ENCODE results near the gene SSTR5. TPM values are rescaled to one million over a fixed set of nuclear protein-coding genes. Genes with fewer than 3 reads are reported as not detected.
A peak's percentile ranks its signal among the peaks of the same experiment; 100 is the strongest.

SSTR5 gene
- total RNA-seq, 1 donor from 2014 or later, result not detected

DNA sequence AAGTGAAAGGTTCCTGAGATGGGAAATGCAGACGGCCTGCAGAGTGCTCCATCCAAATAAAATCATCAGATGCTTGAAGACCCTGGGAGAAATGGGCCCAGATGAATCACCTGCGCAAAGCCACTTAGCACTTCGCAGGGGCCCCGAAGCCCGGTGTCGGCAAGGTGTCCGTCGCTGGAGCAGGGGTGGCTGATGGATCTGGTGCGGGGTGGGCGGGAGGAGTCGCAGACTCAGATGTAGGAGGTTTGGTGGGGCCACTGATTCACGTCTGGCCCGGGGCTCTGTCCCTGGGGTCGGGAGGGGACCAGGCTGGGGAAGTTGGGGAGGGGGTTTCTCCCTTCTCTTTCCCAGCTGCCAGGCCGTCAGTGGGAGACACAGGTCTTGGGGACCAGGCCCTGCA, 21.6 kb upstream of the SSTR5 start:
- ATAC-seq (no peak), DNase-seq (ENCODE audit: low spot score) (no peak)
- intact Hi-C loops (cut with DNase I), result loop anchor here (10.0 kb wide), 1 partner anchor 166 kb away; no protein-coding TSS in a partner anchor

DNA sequence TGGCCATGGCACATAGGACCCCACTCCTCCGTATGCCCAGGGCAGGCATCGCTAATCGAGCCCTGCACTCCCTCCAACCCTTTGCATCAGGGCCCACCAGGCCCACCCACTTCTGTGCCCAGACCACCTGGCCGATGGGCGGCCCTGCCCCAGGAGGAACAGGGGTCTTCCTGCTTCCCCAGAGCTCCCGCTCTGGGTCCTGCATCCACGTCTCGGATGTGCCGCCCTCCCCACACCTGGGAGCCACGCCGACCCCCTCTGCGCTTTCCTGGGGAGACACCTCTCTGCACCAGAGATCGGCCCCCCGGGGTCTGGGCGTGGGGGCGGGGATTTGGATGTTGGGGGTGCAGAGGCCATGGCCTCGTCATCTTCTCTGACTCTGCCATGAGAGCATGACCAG, 21.1 kb upstream of the SSTR5 start:
- intact Hi-C loops (cut with DNase I), result loop anchor here (10.0 kb wide), 1 partner anchor 167 kb away; no protein-coding TSS in a partner anchor
- DNase-seq (ENCODE audit: low spot score), result no peak
- no peak for ATAC-seq

GRCh38 chr16:1052721-1053120, 19.8 kb upstream of the SSTR5 start:
- intact Hi-C loops (cut with DNase I), result loop anchor here (10.0 kb wide), 1 partner anchor 168 kb away; no protein-coding TSS in a partner anchor
- ATAC-seq (no peak), DNase-seq (ENCODE audit: low spot score) (no peak)

- DNase-seq (ENCODE audit: low spot score) (no peak), ATAC-seq (no peak)
- intact Hi-C loops (cut with DNase I), result loop anchor here (10.0 kb wide), 1 partner anchor 168 kb away; no protein-coding TSS in a partner anchor
These were observed 19.4 kb upstream of the SSTR5 start for GRCh38 chr16:1053121-1053521.

DNA sequence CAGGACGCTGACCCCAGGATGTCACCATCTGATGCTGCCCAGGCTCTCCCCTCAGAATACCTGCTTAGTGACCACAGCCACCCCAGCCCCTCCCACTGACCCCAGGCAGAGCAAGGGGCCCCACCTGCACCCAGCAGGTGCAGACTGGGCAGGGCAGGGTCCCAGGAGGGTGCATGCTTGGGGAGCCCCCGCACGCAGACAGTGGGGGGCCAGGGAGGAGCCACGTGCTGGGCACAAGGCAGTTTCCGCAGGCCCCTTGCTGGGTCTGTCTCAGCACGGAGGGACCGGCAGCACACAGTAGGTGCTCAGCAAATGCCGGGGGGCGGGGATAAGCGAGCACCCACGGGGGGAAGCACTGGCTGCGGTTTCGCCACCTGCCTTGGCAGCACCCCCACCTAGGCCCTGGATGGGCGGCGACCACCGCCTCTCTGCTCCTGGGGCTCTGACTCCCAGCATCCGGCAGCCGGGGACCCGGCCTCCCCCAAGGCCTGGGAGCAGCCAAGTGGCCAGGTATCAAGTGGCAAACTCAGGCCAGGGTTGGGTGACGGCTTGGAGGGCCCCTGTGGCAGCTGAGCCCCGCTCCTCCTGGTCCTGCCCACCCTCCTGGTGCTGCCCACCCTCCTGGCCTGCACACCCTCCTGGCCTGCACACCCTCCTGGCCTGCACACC, 18.7 kb upstream of the SSTR5 start:
- DNase-seq (ENCODE audit: low spot score) (no peak), ATAC-seq (no peak)
- intact Hi-C loops (cut with DNase I), result loop anchor here (10.0 kb wide), 1 partner anchor 169 kb away; no protein-coding TSS in a partner anchor

DNA sequence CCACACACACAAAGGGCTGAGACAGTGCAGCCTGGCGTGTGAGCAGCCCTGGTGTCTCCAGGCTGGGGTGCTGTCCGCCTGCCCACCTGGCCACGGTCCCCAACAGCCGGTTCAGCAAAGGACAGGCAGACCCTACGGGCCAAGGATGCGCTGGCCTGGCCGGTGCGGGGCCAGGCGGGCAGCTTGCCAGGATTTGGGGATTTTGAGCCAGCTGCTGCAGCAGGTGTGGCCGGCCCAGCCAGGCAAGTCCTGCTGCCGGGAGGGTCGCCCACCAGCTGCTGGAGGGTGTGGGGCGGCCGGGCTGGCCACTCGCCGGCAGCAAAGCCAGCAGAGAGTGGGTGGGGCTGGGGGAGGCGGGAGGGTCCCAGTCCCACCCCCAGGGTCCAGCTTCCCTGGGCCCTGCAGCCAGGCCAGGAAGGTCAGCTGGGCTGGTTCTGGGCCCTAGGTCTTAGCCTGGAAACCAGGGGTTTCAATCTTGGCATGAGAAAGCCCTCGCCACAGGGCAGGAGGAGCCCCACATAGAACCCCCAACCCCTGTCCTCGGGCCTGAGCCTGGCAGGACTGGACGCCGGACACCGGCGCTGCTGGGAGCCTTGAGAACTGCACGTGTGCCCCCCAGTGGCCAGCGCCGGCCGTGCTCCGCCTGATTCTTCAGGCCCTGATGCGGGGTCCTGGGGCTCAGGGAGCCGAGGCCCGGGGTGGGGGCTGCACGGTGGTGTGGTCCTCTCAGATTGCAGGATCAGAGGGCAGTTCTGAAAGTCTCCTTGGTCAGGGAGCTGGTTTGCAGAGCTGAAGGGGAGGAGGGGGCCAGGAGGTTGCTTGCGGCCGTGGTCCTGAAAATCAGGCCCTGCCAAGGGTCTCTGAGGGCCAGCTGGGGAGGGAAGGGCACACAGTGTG, 17.6 kb upstream of the SSTR5 start:
- DNase-seq (ENCODE audit: low spot score) (peak; percentile 84), ATAC-seq (peak; percentile 88)
- intact Hi-C loops (cut with DNase I), result loop anchor here (5.0 to 10.0 kb wide), 2 partner anchors 170 to 243 kb away; no protein-coding TSS in a partner anchor

- intact Hi-C loops (cut with DNase I), result loop anchor here (5.0 to 10.0 kb wide), 2 partner anchors 171 to 243 kb away; no protein-coding TSS in a partner anchor
- DNase-seq (ENCODE audit: low spot score) (no peak), ATAC-seq (no peak)
These were observed 17.0 kb upstream of the SSTR5 start for GRCh38 chr16:1055557-1055924.

GRCh38 chr16:1056196-1056595, 16.4 kb upstream of the SSTR5 start:
- DNase-seq (ENCODE audit: low spot score) (no peak), ATAC-seq (no peak)
- intact Hi-C loops (cut with DNase I), result loop anchor here (5.0 to 10.0 kb wide), 2 partner anchors 171 to 244 kb away; no protein-coding TSS in a partner anchor

GRCh38 chr16:1057252-1057932, 15.2 kb upstream of the SSTR5 start:
- ATAC-seq (no peak), DNase-seq (ENCODE audit: low spot score) (no peak)
- intact Hi-C loops (cut with DNase I), result loop anchor here (5.0 to 10.0 kb wide), 2 partner anchors 173 to 245 kb away; no protein-coding TSS in a partner anchor

DNA sequence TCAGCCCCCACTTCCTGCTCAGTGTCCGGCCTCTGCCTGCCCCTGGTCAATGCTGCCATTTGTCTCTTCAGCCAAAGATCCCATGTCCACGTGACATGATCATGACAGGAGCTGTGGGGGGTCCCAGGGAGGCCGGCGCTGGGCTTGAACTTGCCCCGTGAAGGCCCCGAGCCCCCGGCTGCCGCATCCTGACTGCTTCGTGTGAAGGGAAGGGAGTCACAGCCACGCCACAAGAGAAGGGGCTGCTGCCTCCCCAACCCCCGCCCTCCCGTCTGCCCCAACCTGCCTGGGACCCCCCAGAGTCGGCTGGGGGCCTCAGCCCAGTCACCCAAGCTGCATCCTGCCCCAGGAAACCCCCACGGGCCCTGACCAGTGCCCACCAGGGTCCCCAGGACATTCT, 14.3 kb upstream of the SSTR5 start:
- intact Hi-C loops (cut with DNase I), result loop anchor here (5.0 to 10.0 kb wide), 2 partner anchors 173 to 246 kb away; no protein-coding TSS in a partner anchor
- ATAC-seq, result no peak
- no peak for DNase-seq (ENCODE audit: low spot score)

DNA sequence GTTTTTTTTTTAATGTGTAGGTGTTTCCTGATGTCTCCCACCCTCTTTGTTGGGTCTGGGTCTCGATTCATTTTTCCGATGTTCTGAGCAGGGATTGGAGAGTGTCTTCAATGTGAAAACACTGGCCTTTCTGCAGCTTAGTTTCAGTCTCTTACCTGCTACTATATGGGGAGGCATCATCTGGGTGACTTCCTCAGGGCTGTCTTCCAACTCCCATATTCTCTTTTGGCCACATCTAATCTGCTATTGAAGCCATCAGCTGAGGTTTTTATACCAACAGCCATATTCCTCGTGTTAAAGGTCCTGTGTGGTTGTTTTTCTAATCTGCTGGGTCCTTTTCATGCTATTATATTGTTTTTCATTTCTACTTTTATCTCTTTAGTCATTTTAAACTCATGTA, 13.2 kb upstream of the SSTR5 start:
- ATAC-seq (no peak), DNase-seq (ENCODE audit: low spot score) (no peak)
- intact Hi-C loops (cut with DNase I), result loop anchor here (5.0 to 10.0 kb wide), 2 partner anchors 175 to 247 kb away; no protein-coding TSS in a partner anchor

DNA sequence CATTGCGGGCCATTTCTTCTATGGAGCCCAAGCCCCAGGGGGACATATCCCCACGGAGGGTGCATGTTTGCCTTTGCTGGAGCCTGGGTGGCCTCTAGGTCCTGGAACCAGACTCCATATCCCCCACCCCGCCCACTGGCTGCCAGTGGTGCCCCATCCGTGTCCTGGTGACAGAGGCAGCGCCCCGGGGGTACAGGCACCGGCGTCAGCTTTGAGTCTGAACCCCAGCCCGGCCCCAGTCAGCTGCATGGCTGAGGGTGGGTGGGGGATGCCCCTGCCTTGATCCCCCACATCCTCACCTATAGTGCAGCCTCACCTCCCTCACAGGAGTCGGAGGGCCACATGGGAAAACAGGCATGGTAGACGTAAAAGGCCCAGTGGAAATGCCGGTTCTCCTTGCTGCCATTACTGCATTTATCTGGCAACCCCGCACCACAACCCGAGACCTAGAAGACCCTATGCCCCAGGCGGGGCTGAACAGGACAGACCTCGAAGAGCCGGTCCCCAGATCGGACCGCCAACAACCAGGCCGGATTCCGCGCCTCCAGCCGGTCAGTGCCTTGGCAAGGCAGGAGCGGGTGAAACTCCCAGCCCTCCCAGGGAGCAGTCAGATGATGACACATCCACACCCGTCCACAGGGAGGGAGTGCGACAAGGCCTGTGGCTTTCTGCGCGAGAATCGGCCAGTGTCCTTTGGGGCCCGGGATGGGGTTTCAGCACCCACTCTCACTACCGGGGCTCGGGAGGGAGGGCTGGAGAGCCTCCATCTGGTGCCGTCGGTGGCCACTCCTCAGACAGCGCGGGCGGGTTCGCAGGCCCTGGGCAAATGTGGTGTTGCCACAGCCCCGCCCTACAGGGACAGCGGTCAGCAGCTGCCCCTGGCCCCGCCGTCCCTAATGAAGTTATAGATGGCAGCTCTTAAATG, 11.9 kb upstream of the SSTR5 start:
- DNase-seq (ENCODE audit: low spot score), result no peak
- intact Hi-C loops (cut with DNase I), result no loop called here
- no peak for ATAC-seq

DNA sequence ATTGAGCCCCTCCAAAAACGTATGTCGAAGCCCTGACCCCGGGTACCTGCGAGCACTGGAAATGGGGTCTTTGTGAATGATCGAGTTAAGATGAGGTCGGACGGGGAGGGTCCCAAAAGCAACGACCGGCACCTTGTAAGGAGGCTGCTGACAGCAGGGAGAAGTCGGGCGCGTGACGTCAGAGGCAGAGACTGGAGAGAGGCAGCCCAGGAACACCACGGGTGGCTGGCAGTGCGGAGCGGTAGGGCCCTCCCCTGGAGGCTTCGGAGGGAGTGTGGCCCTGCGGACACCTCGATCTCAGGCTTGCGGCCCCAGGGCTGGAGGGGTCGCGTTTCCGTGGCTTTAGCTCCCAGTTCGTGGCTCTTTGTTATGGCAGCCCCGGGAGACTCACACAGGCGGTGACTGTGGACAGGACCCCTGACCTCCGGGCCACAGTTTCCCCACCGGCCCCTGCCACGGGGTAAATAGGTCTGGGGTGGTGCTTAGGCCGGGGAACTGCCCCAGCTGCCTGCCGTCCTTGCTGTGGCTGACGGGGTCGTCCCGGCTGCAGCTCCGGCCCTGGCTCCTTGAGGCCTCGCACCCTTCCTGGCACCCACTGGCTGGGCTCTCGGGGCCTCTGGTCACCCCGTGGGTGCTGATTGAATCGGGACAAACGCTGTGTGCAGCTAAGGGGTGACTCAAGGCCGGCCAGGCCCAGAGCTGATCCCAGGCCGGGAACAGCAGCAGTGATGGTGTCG, 10.6 kb upstream of the SSTR5 start:
- no peak for ATAC-seq
- intact Hi-C loops (cut with DNase I), result no loop called here
- DNase-seq (ENCODE audit: low spot score), result no peak

DNA sequence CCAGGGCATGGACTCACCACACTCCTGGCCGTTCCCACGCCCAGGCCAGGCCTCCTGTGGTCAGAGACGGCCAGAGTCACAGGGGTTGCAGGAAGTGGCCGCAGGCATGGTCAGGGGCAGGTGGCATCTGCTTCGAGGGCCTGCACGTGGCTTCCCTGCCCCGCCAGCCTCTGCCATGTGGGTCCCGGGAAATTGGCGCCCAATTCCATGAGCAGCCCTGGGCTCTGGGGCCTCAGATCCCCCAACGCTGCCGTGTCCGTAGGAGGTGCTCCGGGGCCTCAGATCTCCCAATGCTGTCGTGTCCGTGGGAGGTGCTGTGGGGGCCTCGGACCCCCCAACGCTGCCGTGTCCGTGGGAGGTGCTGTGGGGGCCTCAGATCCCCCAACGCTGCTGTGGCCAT, 9.7 kb upstream of the SSTR5 start:
- intact Hi-C loops (cut with DNase I), result no loop called here
- DNase-seq (ENCODE audit: low spot score), result no peak
- ATAC-seq, result no peak

- no peak for DNase-seq (ENCODE audit: low spot score)
- intact Hi-C loops (cut with DNase I), result no loop called here
- no peak for ATAC-seq
These were observed 8.8 kb upstream of the SSTR5 start for GRCh38 chr16:1063728-1064127.

GRCh38 chr16:1065469-1066128, 6.9 kb upstream of the SSTR5 start:
- ATAC-seq (no peak), DNase-seq (ENCODE audit: low spot score) (no peak)
- intact Hi-C loops (cut with DNase I), result no loop called here

DNA sequence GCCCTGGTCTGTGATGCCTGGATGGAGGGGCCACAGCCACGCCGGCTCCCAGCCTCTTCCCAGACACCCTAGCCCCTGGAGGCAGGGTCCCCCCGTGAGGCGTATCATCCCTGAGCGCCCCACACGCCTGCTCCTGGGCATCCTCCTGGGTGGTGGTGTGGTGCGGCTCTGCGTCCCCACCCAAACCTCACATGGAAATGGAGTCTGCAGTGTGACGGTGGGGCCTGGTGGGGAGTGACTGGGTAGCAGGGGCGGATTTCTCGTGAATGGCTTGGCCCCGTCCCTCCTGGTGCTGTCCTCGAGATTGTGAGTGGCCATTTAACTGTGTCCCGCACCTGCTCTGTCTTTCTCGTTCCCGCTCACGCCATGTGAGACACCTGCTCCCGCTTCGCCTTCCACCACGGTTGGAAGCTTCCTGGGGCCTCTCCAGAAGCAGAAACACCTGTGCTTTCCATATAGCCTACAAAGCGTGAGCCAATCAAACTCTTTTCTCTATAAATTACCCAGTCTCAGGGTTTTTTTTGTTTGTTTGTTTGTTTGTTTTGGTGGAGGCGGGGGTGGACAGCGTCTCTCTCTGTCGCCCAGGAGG, 5.9 kb upstream of the SSTR5 start:
- intact Hi-C loops (cut with DNase I), result no loop called here
- ATAC-seq, result no peak
- no peak for DNase-seq (ENCODE audit: low spot score)

Measured in sciatic nerve (tissue), 2 donors.